ENCODE results near the gene CDT1. TPM values are rescaled to one million over a fixed set of nuclear protein-coding genes. Genes with fewer than 3 reads are reported as not detected.
A peak's percentile ranks its signal among the peaks of the same experiment; 100 is the strongest.

Gene CDT1
- polyA plus RNA-seq, 10 donors, result 2.9 to 18.6 (median 8.1) TPM

- no peak for DNase-seq
Measured at GRCh38 chr16:88854306-88855111, 50.9 kb downstream of the CDT1 start.

- DNase-seq, result no peak
Measured at GRCh38 chr16:88855176-88855575, 51.6 kb downstream of the CDT1 start.

- DNase-seq, result no peak
Measured at GRCh38 chr16:88855736-88856121, 52.1 kb downstream of the CDT1 start.

GRCh38 chr16:88856122-88856827 is 52.7 kb downstream of the CDT1 start:
- DNase-seq, result no peak

GRCh38 chr16:88856828-88857727 is 53.5 kb downstream of the CDT1 start, which contains the start of the genes GALNS and TRAPPC2L:
Gene GALNS, minus strand, starts transcription at chr16:88856947. Its CDS starts 70 bp downstream, at chr16:88856877.
Gene TRAPPC2L, plus strand, starts transcription at chr16:88857127. Its CDS starts 24 bp downstream, at chr16:88857151.
- peak; percentile 95 to 98 (median 97) for DNase-seq

- peak; percentile 46 to 78 (median 63) for DNase-seq
Measured at GRCh38 chr16:88857728-88858339, 54.2 kb downstream of the CDT1 start.

Other genes starting within 250 kb of the CDT1 start
- 10 to 100 TPM; 23.3 to 33.1 (median 28.0) TPM for gene ZC3H18, start 233.4 kb upstream of the CDT1 start, polyA plus RNA-seq (ENCODE audit: insufficient read length in 10 of 10)
- gene IL17C, start 165.2 kb upstream of the CDT1 start, polyA plus RNA-seq (ENCODE audit: insufficient read length in 10 of 10), result not detected
- 10 to 100 TPM; 19.4 to 59.7 (median 34.6) TPM for gene CYBA, start 152.7 kb upstream of the CDT1 start, polyA plus RNA-seq (ENCODE audit: insufficient read length in 10 of 10)
- gene MVD, start 140.7 kb upstream of the CDT1 start, polyA plus RNA-seq (ENCODE audit: insufficient read length in 10 of 10), result 10 to 100 TPM; 19.4 to 38.9 (median 26.3) TPM
- 1 to 10 TPM; 4.5 to 8.5 (median 6.1) TPM for gene SNAI3, start 117.3 kb upstream of the CDT1 start, polyA plus RNA-seq (ENCODE audit: insufficient read length in 10 of 10)
- 10 to 100 TPM; 13.0 to 23.0 (median 15.6) TPM for gene RNF166, start 97.4 kb upstream of the CDT1 start, polyA plus RNA-seq (ENCODE audit: insufficient read length in 10 of 10)
- 10 to 100 TPM in 8 of 10 donors, 1 to 10 TPM in 2; 8.2 to 15.7 (median 11.8) TPM for gene CTU2, start 97.3 kb upstream of the CDT1 start, polyA plus RNA-seq (ENCODE audit: insufficient read length in 10 of 10)
- 10 to 100 TPM; 36.6 to 61.8 (median 55.6) TPM for gene PIEZO1, start 18.6 kb upstream of the CDT1 start, polyA plus RNA-seq (ENCODE audit: insufficient read length in 10 of 10)
- gene APRT, start 8.1 kb downstream of the CDT1 start, polyA plus RNA-seq (ENCODE audit: insufficient read length in 10 of 10), result 10 to 100 TPM; 47.8 to 75.0 (median 62.4) TPM
- gene GALNS, start 53.2 kb downstream of the CDT1 start, polyA plus RNA-seq (ENCODE audit: insufficient read length in 10 of 10), result 10 to 100 TPM; 13.1 to 23.5 (median 17.2) TPM
- 10 to 100 TPM; 45.8 to 61.5 (median 53.5) TPM for gene TRAPPC2L, start 53.3 kb downstream of the CDT1 start, polyA plus RNA-seq (ENCODE audit: insufficient read length in 10 of 10)
- gene PABPN1L, start 62.9 kb downstream of the CDT1 start, polyA plus RNA-seq (ENCODE audit: insufficient read length in 10 of 10), result under 1 TPM in 1 of 10 donors, not detected in 9; 0.20 TPM
- gene CBFA2T3, start 173.4 kb downstream of the CDT1 start, polyA plus RNA-seq (ENCODE audit: insufficient read length in 10 of 10), result 10 to 100 TPM in 9 of 10 donors, 1 to 10 TPM in 1; 9.4 to 19.0 (median 16.4) TPM